Neural cell (in vitro differentiated cells): Measurements from ENCODE around the gene IL24. TPM values are rescaled to one million over a fixed set of nuclear protein-coding genes. Genes with fewer than 3 reads are reported as not detected.

Experiments
- H2AFZ ChIP-seq: fragments of 200-600, 300-800 bp; sonication (generic), shearing (Covaris generic); 2 replicates; pipeline ENCODE4 v1.6.0; 2014; ENCODE audit warnings: low read depth, mild to moderate bottlenecking, antibody characterized with exemption, low read length, moderate library complexity
- H3F3A ChIP-seq: fragments of 200-600 bp; shearing (Covaris generic); 2 replicates; pipeline ENCODE4 v1.6.1; 2016; ENCODE audit warnings: mild to moderate bottlenecking, moderate library complexity, mixed read lengths, antibody characterized with exemption, low read length; ENCODE audit not compliant: insufficient read depth, poor library complexity, severe bottlenecking
- H3K27ac ChIP-seq: fragments of 200-600, 300-800 bp; sonication (generic), shearing (Covaris generic); 2 replicates; pipeline ENCODE4 v1.5.1; 2014; ENCODE audit warnings: mild to moderate bottlenecking, low read length, moderate library complexity
- H3K27me3 ChIP-seq: fragments of 300-800, 200-600 bp; sonication (generic), shearing (Covaris generic); 2 replicates; pipeline ENCODE4 v1.6.0; 2014; ENCODE audit warnings: mild to moderate bottlenecking, low read depth, low read length, moderate library complexity; ENCODE audit not compliant: insufficient read depth
- H3K36me3 ChIP-seq: fragments of 300-800, 200-600 bp; sonication (generic), shearing (Covaris generic); 2 replicates; pipeline ENCODE4 v1.5.1; 2014; ENCODE audit warnings: mild to moderate bottlenecking, antibody characterized with exemption, low read length, moderate library complexity; ENCODE audit not compliant: insufficient read depth
- H3K4me2 ChIP-seq: fragments of 300-800, 200-600 bp; sonication (generic), shearing (Covaris generic); 2 replicates; pipeline ENCODE4 v1.6.0; 2014; ENCODE audit warnings: mild to moderate bottlenecking, low read length
- H3K4me3 ChIP-seq: fragments of 300-800, 200-600 bp; sonication (generic), shearing (Covaris generic); 2 replicates; pipeline ENCODE4 v1.5.1; 2014; ENCODE audit warnings: mild to moderate bottlenecking, low read length, moderate library complexity
- H3K79me2 ChIP-seq: fragments of 200-600 bp; shearing (Covaris generic); replicated peaks from 2 replicates; pipeline ENCODE4 v1.6.0; 2014; ENCODE audit warnings: mild to moderate bottlenecking, low read length, moderate library complexity; ENCODE audit not compliant: insufficient read depth
- H3K9ac ChIP-seq: fragments of 300-800, 200-600 bp; sonication (generic), shearing (Covaris generic); 2 replicates; pipeline ENCODE4 v1.6.1; 2016; ENCODE audit warnings: mild to moderate bottlenecking, low read length, mixed read lengths
- H3K9me2 ChIP-seq: fragments of 200-600 bp; shearing (Covaris generic); 2 replicates; pipeline ENCODE4 v1.6.1; 2016; ENCODE audit warnings: mild to moderate bottlenecking, low read length, mixed read lengths; ENCODE audit not compliant: insufficient read depth
- H3K9me3 ChIP-seq: fragments of 200-600, 300-800 bp; sonication (generic), shearing (Covaris generic); 2 replicates; pipeline ENCODE4 v1.6.1; 2016; ENCODE audit warnings: mild to moderate bottlenecking, mixed run types, low read length, moderate library complexity, mixed read lengths
- H4K20me1 ChIP-seq: fragments of 200-600 bp; shearing (Covaris generic); 2 replicates; pipeline ENCODE4 v1.6.1; 2016; ENCODE audit warnings: mild to moderate bottlenecking, mixed run types; ENCODE audit not compliant: insufficient read depth
- CTCF ChIP-seq: fragments of 450-650 bp; IDR thresholded peaks from 2 replicates; pipeline ENCODE4 v1.5.1; 2014; ENCODE audit warnings: antibody characterized with exemption, mild to moderate bottlenecking, moderate library complexity; ENCODE audit not compliant: poor library complexity, severe bottlenecking
- EP300 ChIP-seq: fragments of 450-650 bp; conservative IDR thresholded peaks from 2 replicates; pipeline ENCODE4 v1.6.1; 2014; ENCODE audit warnings: antibody characterized with exemption, mild to moderate bottlenecking, moderate library complexity; ENCODE audit not compliant: poor library complexity, severe bottlenecking
- EZH2 ChIP-seq: fragments of 200-600, 300-800 bp; shearing (Covaris generic), sonication (generic); IDR thresholded peaks from 2 replicates; pipeline ENCODE4 v1.6.1; 2014; ENCODE audit warnings: antibody characterized with exemption, low read length, borderline replicate concordance, mild to moderate bottlenecking; ENCODE audit not compliant: insufficient read depth, poor library complexity, severe bottlenecking
- MXI1 ChIP-seq: fragments of 450-650 bp; conservative IDR thresholded peaks from 2 replicates; pipeline ENCODE4 v1.6.1; 2014; ENCODE audit warnings: antibody characterized with exemption, mild to moderate bottlenecking; ENCODE audit not compliant: poor library complexity, severe bottlenecking
- POLR2AphosphoS5 ChIP-seq: IDR thresholded peaks from 2 replicates; pipeline ENCODE4 v1.6.1; 2012
- RAD21 ChIP-seq: fragments of 450-650 bp; conservative IDR thresholded peaks from 2 replicates; pipeline ENCODE4 v1.6.1; 2014; ENCODE audit warnings: antibody characterized with exemption, mild to moderate bottlenecking, moderate library complexity
- SMC3 ChIP-seq: fragments of 450-650 bp; conservative IDR thresholded peaks from 2 replicates; pipeline ENCODE4 v1.6.1; 2014; ENCODE audit warnings: antibody characterized with exemption, mild to moderate bottlenecking, moderate library complexity; ENCODE audit not compliant: poor library complexity
- TAF1 ChIP-seq: IDR thresholded peaks from 2 replicates; pipeline ENCODE4 v1.6.1; 2012; ENCODE audit warnings: low read depth
- polyA plus RNA-seq: library from polyadenylated mRNA; depleted of rRNA; stranded (reverse); fragments of >200 nt; gene quantifications from 2 replicates; pipeline ENCODE4 v1.2.3, GENCODE V29; 2014
- TF ChIP-seq, protein P1 (sequence below): IDR thresholded peaks from 2 replicates; pipeline ENCODE4 v1.6.1; 2012; ENCODE audit warnings: borderline replicate concordance

The IL24 gene
- polyA plus RNA-seq, 1 donor from 2014 or later: not detected

DNA sequence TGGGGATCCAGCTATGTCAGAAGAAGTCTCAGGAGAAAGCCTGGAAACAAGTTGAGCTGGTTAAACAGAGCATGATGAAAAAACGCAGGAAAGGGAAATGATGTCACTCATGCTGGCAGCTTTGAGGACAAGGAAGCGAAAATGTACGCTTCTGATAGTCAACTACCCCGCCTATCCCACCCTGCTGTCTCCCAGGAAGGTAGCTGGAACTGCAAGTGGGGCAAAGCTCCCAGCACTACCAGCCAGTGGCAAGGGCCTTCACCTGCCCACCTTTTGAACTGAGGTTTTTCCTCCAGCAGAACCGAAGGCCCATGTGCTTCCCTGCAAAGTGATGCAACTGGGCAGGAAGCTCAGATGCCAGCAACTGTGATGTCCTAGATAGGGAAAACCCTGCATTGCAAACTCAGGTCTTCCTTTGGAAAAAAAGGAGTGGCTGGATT, 38.1 kb upstream of the IL24 start (continued):
- TF ChIP-seq CTCF (no peak), SMC3 (no peak), TAF1 (no peak)

DNA sequence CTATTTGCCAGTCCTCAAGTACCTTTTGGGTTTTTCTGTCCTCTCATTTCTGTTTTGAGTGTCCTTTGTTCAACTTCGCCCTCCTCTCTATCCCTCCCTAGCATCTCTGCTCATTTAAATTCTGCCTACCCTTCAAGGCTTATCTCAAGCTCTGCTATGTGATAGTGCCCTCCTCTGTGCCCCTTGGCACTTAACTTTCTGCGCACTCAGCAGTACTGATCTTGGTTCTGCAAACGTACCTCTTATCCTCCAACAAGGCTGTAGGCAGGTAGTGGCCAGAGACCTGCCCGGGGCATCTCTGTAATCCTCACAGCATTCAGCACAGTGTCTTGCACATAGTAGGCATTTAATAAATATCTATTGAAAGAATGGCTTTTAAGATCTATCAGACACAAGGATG, 37.1 kb upstream of the IL24 start:
- H3K79me2 ChIP-seq: no peaks in the 10 kb centered on the region
- H4K20me1 ChIP-seq: no peaks in the 10 kb centered on the region
- no peaks in the 10 kb centered on the region for H3K9me2 ChIP-seq
- no peaks in the 10 kb centered on the region for H3K36me3 ChIP-seq
- no peaks in the 10 kb centered on the region for H3F3A ChIP-seq
- H3K27me3 ChIP-seq: no peaks in the 10 kb centered on the region
- H2AFZ ChIP-seq: no peak overlapping the region
- H3K4me2 ChIP-seq: no peak overlapping the region
- no peak overlapping the region for H3K9ac ChIP-seq
- H3K9me3 ChIP-seq: no peaks in the 10 kb centered on the region
- H3K27ac ChIP-seq: no peak overlapping the region
- no peak overlapping the region for H3K4me3 ChIP-seq
- TF ChIP-seq CTCF (no peak), POLR2AphosphoS5 (no peak), EZH2 (no peak)

GRCh38 chr1:206863266-206863665, 34.0 kb upstream of the IL24 start:
- TF ChIP-seq CTCF: no peak
- TF ChIP-seq RAD21: no peak
- TF ChIP-seq TAF1: no peak
- no peak for TF ChIP-seq POLR2AphosphoS5
- no peak for TF ChIP-seq EZH2
- no peak for TF ChIP-seq MXI1
- no peak for TF ChIP-seq SMC3
- no peak for TF ChIP-seq EP300
- TF ChIP-seq, protein P1, sequence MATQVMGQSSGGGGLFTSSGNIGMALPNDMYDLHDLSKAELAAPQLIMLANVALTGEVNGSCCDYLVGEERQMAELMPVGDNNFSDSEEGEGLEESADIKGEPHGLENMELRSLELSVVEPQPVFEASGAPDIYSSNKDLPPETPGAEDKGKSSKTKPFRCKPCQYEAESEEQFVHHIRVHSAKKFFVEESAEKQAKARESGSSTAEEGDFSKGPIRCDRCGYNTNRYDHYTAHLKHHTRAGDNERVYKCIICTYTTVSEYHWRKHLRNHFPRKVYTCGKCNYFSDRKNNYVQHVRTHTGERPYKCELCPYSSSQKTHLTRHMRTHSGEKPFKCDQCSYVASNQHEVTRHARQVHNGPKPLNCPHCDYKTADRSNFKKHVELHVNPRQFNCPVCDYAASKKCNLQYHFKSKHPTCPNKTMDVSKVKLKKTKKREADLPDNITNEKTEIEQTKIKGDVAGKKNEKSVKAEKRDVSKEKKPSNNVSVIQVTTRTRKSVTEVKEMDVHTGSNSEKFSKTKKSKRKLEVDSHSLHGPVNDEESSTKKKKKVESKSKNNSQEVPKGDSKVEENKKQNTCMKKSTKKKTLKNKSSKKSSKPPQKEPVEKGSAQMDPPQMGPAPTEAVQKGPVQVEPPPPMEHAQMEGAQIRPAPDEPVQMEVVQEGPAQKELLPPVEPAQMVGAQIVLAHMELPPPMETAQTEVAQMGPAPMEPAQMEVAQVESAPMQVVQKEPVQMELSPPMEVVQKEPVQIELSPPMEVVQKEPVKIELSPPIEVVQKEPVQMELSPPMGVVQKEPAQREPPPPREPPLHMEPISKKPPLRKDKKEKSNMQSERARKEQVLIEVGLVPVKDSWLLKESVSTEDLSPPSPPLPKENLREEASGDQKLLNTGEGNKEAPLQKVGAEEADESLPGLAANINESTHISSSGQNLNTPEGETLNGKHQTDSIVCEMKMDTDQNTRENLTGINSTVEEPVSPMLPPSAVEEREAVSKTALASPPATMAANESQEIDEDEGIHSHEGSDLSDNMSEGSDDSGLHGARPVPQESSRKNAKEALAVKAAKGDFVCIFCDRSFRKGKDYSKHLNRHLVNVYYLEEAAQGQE: no peak

More at GRCh38 chr1:206863266-206863665, 34.0 kb upstream of the IL24 start:
- Histone ChIP-seq H3F3A (no peaks in the 10 kb centered on the region), H3K27ac (no peak overlapping the region), H3K9me3 (no peaks in the 10 kb centered on the region), H3K9ac (no peak overlapping the region), H3K27me3 (no peaks in the 10 kb centered on the region), H3K79me2 (no peaks in the 10 kb centered on the region), H3K36me3 (no peaks in the 10 kb centered on the region), H3K9me2 (no peaks in the 10 kb centered on the region), H3K4me3 (no peak overlapping the region), H4K20me1 (no peaks in the 10 kb centered on the region), H2AFZ (no peak overlapping the region), H3K4me2 (no peak overlapping the region)
